HG02885 (cell line): ENCODE data around the gene TOP2A.
"Not testable (repeated sequence)": the region's sequence is repeated elsewhere in the genome, so short reads cannot be mapped to it uniquely, and the experiment has no call there.

Experiments used
- ATAC-seq: cut with Tn5 transposase; IDR thresholded peaks from one replicate; pipeline ENCODE4 v1.9.1; 2021; ENCODE audit warnings: mild to moderate bottlenecking; ENCODE audit not compliant: unreplicated experiment, poor library complexity

The TOP2A gene

GRCh38 chr17:40378966-40379365, 38.7 kb downstream of the TOP2A start:
- ATAC-seq: no peak

GRCh38 chr17:40377832-40378231, 39.9 kb downstream of the TOP2A start:
- no peak for ATAC-seq

DNA sequence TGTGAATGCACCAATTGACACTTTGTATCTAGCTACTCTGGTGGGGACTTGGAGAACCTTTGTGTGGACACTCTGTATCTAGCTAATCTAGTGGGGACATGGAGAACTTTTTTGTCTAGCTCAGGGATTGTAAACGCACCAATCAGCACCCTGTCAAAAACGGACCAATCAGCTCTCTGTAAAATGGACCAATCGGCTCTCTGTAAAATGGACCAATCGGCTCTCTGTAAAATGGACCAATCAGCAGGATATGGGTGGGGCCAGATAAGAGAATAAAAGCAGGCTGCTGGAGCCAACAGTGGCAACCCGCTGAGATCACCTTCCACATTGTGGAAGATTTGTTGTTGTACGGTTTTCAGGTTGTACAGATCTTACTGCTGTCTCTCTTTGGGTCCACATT, 41.2 kb downstream of the TOP2A start:
- ATAC-seq: not testable (repeated sequence)

DNA sequence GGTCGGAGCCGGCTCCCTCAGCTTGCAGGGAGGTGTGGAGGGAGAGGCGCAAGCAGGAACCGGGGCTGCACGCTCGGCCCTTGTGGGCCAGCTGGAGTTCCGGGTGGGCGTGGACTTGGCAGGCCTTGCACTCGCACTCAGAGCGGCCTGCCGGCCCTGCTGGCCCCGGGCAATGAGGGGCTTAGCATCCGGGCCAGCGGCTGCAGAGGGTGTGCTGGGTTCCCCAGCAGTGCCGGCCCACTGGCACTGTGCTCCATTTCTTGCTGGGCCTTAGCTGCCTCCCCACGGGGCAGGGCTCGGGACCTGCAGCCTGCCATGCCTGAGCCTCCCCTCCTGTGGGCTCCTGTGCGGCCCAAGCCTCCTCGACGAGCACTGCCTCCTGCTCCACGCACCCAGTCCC, 41.9 kb downstream of the TOP2A start:
- ATAC-seq: not testable (repeated sequence)

- no peak for ATAC-seq
These were observed 42.7 kb downstream of the TOP2A start for GRCh38 chr17:40374821-40375498.

DNA sequence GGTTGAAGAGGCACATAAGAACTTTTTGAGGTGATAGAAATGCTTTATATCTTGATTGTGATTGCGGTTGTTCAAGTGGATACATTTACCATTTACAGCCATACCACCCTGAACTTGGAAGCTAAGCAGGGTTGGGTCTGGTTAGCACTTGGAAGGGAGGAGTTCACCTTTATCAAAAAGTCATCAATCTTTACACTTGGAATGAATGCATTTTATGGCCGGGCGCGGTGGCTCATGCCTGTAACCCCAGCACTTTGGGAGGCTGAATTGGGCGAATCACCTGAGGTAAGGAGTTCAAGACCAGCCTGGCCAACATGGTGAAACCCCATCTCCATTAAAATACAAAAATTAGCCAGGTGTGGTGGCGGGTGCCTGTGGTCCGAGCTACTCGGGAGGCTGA, 43.7 kb downstream of the TOP2A start:
- ATAC-seq: no peak

DNA sequence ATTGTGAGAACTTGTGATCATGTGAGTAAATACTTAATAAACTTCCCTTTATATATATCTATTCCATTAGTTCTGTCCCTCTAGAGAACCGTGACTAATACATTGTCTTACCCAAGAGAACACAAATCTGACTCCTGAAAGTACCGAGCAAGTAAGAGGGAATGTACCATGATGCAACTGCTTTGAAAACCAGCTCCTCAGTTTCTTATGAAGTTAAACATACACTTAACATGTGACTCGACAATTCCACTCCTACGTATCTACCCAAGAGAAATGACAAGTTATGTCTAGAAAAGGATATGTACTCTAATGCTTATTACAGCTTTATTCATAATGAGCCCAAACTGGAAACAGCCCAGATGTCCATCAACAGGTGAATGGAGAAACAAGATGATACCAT, 44.4 kb downstream of the TOP2A start:
- ATAC-seq: no peak

DNA sequence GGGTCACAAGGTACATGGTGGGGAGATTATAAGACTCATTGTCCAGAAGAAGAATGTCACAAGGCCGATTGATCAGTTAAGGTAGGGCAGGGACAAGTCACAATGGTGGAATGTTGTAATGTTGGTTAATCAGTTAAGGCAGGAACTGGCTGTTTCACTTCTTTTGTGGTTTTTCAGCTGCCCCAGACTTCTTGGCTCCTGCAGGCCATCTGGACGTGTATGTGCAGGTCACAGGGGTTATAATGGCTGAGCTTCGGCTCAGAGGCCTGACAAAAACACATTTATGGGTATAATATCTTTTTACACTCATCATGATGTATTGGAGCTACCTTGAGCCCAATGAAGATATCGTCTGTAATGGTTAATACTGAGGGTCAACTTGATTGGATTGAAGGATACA, 45.1 kb downstream of the TOP2A start:
- ATAC-seq: not testable (repeated sequence)

DNA sequence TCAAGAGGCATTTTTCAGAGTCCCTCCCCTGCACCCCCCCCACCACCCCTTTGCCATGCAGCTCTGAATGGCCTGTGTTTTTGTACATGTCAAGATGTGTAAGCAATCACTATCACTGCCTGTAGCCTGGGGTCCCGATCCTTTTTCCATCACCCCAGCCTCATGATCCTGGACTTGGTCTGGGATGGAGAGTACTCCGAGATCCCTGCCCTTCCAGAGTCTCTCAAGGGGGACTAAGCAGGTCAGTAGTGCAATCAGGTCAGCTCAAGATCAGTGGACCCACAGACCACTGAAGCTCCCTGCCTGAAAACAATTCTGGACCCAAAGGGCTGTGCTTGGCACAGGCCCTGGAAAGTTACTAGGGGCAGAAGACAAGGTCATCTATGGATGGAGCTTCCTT, 45.7 kb downstream of the TOP2A start:
- no peak for ATAC-seq

- no peak for ATAC-seq
These were observed 46.3 kb downstream of the TOP2A start for GRCh38 chr17:40371261-40371929.

DNA sequence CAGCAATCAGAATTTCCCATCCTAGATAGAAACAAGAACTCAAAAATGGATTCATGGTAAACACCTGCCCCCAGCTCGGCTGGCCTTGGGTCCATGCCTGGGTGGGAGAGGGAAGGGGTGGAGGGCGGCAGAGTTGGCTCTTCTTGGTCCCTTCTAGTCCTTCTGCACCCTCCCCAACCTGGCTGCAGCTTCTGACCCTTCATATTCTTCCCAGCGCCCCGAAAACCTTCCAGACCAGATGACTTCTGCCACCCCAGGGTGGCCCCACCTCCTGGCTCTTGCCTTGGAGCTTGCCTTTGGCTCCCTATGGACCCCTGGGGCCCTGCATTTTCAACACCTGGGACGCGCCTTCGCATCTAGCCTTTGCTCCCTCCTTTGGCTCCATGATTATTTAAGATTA, 47.8 kb downstream of the TOP2A start:
- no peak for ATAC-seq

GRCh38 chr17:40367728-40368127, 50.0 kb downstream of the TOP2A start:
- ATAC-seq: not testable (repeated sequence)

DNA sequence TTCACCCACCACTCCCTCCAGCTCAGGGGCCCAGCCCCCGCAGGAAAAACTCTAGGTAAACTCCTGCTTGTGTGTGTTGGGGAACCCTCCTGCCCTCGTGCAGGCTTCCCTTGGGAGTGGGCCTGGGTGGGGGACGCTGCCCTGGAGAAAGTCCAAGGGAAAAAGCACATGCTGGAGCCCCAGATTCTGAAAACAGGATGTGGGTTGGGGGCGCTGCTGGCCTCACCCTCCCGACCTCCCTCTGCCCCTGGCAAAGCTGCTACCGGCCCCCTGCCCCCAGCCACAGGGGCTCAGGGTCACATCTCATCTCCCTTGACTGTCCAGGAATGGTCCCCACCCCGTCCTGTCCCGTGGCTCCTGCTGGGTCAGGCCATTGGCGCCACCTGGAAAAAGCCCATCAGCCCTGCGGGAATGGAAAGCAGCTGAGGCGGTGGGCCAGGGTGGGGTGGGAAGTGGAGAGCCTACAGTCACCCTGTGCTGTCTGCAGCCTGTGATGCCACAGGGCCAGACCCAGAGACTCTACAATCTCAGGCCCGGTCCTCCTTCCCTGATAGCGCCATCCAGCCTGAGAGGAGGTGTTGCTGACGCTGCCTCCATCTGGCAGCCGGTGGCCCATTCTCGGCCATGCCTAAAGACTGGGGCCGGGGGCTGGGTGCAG, 50.7 kb downstream of the TOP2A start:
- no peak for ATAC-seq

- no peak for ATAC-seq
These were observed 51.4 kb downstream of the TOP2A start for GRCh38 chr17:40366076-40366860.

DNA sequence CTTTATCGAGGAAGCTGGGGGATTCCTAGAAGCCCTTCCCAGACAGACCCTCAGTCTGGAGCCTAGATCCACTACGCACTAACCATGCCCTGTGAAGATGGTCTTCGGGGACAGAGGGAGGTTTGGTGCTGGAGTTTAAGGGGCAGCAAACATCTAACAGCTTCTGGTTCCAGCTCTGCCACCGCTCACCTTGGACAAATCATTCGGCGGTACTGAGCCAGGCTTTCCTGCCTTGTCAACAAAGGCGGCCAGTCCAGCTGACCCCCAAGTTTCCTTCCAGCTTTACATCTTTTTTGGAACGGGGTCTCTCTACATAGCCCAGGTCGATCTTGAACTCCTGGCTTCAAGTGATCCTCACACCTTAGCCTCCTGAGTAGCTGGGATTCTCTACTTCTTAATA, 52.8 kb downstream of the TOP2A start:
- ATAC-seq: no peak

- ATAC-seq: no peak
These were observed 53.4 kb downstream of the TOP2A start, which contains the start of gene GJD3 for GRCh38 chr17:40364121-40364861. GJD3 (minus strand) TSS chr17:40364737; CDS start chr17:40363815, 922 bp downstream.

DNA sequence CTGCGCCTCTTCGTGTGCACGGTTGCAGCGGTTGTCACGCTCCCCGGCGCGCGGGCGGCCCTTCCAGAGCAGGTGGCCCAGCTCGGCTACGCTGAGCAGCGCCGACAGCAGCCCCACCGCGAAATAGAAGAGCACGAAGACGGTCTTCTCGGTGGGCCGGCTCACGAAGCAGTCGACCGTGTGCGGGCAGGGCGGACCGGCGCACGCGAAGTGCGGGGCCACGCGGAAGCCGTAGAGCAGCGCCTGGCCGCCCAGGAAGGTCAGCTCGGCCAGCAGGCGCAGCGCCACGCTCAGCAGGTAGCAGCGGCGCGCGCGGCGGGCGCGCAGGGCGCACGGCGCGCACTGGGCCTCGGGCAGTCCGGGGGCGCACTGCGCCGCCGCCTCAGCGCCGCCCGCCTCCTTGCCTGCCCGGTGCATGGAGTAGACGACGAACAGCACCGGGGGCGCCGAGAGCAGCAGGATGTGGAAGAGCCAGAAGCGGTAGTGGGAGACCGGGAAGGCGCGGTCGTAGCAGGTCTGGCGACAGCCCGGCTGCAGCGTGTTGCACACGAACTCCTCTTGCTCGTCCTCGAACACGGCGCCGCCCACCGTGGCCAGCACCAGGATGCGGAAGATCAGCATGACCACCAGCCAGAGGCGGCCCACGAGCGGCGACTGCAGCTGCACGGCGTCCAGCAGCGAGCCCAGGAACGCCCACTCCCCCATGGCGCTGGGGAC, 54.4 kb downstream of the TOP2A start:
- peak; percentile 10 for ATAC-seq

DNA sequence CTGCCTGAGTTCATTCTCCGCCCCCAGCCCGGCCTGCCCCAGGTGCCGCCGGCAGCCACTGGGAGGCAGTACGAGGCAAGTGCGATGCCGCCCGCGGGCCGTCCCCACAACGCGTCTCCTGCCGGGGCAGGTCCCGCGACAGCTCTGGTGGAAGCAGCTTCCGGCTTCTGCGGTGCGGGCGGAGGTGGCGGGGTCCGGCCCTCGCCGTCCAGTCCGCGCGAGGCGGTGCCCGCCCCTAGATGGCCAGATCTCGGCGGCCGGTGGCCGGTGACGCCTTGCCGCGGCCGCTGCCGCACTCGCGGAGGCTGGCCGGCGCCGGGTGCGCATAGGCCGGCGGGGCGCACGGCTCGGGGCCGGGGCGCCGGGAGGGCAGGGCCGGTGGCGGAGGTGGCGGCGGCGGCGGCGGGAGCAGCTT, 55.0 kb downstream of the TOP2A start:
- ATAC-seq: peak; percentile 72

- ATAC-seq: peak; percentile 21
These were observed 55.6 kb downstream of the TOP2A start for GRCh38 chr17:40361925-40362695.
